ENCODE data around the gene ITGA4. TPM values are rescaled to one million over a fixed set of nuclear protein-coding genes. Genes with fewer than 3 reads are reported as not detected.

The ITGA4 gene
- total RNA-seq, 1 donor from 2014 or later = 174 TPM

DNA sequence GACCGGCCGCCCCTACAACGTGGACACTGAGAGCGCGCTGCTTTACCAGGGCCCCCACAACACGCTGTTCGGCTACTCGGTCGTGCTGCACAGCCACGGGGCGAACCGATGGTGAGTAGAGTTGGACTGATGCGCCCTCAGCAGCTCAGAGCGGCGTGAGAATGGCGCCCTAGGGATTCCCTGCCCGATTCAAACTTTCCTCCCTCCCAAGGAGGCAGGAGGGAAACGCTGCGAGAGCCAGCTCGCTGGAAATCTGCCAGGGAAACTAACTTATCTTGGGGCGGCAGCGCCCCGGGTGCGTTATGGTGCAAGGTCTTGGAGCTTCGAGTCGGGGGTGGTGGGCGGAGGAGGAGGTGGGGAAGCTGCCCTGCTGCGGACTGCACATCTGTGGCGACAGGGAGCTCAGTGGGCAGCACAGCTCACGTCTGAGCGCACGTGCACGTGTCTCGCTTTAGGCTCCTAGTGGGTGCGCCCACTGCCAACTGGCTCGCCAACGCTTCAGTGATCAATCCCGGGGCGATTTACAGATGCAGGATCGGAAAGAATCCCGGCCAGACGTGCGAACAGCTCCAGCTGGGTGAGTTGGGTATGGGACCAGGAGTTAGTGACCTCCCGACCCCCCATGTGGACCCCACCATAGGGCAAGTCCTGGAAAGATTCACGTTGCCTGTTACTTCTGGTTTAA, 697 bp downstream of the ITGA4 start:
- intact Hi-C loops (cut with micrococcal nuclease) = loop anchor here (1.0 to 5.0 kb wide), 8 partner anchors 8 to 477 kb away; partner anchors contain the start of genes ITPRID2 and UBE2E3

DNA sequence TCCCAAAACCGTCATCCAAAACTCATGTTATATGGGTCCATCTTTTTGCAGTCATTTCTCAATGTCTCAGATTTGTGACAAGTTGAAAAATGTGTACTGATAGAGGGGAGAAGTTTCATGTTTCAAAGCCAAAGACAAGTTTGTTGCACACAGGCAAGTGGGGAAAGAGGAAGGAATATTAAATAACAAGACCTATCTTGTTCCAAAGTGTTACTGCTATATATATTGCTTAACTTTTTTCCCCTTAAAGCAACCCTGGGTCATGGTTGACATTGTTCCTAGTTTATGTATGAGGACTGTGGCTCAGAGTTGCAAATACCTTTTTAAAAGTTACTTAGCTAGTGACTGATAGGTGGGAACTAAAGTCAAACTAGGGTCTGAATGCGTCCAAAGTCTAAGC, 1.7 kb downstream of the ITGA4 start:
- intact Hi-C loops (cut with micrococcal nuclease) = loop anchor here (1.0 to 5.0 kb wide), 3 partner anchors 7 to 433 kb away; partner anchors contain the start of gene ITPRID2

DNA sequence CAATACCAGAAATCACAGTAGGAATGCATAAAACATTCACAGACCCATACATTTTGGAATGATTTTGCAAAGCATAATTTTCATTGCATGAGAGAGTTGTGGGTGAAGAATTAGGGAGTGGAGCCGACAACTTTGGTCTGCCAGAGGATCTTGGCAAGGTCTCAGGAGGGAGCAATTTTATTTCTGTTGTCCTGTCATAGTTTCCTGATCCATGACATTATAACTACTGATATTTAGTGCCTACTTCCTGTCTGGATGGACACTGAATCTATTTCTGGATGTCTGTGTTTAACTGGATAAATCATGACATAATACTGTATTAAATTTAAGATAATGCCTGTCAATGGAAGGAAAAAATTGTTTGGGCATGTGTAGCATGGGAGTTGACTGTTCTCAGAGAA, 2.4 kb downstream of the ITGA4 start:
- intact Hi-C loops (cut with micrococcal nuclease) = loop anchor here (2.0 to 5.0 kb wide), 2 partner anchors 255 to 433 kb away; partner anchors contain the start of gene ITPRID2

DNA sequence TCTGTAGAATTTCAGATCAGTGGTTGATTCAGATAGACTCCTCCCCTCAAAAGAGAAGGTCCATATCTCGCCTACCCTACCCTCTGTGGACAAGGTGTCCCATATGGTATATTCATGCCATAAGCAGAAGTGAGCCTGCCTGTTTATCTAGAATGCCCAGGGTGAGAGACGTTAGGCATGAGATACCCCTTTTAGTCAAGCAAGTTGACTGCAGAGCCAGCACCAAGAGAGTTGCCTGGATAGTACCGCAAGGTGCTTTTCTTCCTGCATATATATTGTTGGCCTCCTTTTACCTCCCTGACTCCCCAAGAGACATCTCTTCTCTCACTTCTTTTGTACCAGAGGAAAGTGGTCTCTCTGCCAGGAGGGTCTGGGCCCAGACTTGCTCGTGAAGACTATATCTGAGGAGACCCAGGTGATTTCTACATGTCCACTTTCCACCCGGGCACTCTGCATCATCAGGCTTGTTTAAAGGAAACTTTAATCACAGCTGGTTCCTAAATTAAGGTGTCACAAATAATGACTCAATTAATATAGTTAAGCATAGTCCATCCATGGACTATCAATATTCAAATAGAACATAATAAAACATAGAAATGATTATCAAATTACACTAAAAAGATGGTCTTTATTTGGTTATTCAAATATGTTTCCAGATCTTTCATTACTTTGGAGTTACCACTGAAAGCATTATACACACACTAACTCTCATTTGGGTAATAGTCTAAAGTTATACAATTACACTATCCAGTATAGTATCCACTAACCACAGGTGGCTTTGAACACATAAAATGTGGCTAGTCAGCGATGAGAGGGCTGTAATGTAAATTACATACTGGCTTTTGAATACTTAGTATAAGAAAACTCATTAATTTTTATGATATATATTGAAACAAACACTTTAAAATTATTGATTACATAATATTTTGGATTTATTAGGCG, 4.1 kb downstream of the ITGA4 start:
- intact Hi-C loops (cut with micrococcal nuclease) = no loop called here

DNA sequence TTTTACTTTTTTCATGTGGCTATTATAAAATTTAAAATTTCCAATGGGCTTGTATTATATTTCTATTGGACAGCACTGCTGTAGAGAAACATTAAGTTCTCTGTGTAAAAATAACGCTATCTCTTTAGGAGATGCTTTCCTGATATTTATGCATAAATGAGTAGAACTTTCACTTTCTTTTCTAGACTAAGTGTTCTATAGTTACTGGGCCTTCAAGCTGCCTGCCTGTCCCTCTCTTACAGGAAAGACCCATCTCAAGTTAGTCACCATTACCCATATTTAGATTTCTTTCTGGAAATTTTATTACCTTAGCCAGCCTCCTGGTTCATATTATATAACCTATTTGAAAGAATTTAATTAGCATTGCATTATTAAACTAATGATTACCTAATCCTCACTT, 4.8 kb downstream of the ITGA4 start:
- intact Hi-C loops (cut with micrococcal nuclease) = loop anchor here (1.0 kb wide), 1 partner anchor 158 kb away; no protein-coding TSS in a partner anchor

DNA sequence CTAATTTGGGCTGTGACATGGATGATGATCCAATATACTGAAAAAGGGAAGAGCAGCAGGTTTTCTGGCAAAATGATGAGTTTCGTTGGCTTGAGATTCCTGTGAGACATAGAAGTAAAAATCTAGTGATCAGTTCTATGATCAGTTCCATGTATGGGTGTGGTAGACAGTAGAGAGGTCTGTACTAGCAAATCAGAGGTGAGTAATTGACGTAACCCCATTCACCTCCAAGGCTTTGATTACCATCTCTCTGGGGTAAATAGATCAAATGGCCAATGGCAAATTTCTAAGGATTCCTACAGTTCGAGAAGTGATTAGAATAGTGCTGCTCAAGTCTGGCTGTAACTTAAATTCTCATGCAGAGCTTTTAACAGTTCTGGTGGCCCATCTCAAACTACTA, 6.4 kb downstream of the ITGA4 start:
- intact Hi-C loops (cut with micrococcal nuclease) = no loop called here

DNA sequence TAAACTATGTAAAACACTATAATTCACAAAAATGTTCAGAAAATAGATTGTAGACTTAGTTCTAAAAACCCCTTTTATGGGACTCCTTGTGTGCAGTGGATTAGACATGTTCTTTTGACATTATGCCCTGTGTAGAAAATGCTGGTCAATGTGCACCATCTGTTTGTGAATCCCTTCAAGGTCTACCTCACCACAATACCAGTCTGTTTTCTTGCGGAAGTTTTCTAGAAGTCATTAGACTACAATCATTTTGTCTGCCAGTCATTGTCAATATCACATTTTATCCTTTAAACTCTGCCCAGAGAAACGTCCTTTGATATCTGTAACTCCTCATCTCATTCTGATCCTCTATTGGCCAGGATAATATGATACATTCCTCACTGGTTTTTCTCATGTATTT, 7.8 kb downstream of the ITGA4 start:
- intact Hi-C loops (cut with micrococcal nuclease) = loop anchor here (5.0 kb wide), 2 partner anchors 228 to 1343 kb away; no protein-coding TSS in a partner anchor

DNA sequence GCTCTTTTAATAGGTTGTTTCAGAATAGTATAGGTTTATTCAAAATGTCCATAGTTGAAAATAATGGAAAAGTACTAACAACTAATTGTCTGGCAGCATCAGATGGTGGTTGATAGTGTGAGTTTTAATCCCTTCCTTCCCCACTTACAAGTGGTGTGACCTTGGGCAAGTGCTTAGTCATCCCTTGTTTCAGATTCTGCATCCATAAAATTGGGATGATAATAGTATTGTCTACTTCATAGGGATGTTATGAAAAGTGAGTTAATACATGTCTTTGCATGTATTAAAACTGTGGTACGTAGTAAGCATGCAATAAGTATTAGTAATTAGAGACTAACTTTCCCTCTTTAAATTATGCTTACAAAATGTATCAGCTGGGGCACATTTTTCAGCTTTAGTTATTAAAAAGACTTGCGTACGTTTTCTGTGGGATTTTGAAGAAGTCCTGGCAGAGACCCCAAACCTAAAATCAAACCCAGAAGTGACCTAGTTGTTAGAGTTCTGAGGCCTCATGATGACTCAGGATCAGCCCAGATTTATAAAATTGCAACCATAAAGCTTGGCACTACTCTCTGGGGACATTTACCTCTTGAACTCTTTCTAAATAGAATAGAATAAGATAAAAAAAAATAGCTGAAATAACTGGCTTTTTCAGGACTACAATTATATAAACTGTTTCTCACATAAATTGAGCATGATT, 8.6 kb downstream of the ITGA4 start:
- intact Hi-C loops (cut with micrococcal nuclease) = loop anchor here (1.0 to 5.0 kb wide), 8 partner anchors 8 to 1344 kb away; no protein-coding TSS in a partner anchor

DNA sequence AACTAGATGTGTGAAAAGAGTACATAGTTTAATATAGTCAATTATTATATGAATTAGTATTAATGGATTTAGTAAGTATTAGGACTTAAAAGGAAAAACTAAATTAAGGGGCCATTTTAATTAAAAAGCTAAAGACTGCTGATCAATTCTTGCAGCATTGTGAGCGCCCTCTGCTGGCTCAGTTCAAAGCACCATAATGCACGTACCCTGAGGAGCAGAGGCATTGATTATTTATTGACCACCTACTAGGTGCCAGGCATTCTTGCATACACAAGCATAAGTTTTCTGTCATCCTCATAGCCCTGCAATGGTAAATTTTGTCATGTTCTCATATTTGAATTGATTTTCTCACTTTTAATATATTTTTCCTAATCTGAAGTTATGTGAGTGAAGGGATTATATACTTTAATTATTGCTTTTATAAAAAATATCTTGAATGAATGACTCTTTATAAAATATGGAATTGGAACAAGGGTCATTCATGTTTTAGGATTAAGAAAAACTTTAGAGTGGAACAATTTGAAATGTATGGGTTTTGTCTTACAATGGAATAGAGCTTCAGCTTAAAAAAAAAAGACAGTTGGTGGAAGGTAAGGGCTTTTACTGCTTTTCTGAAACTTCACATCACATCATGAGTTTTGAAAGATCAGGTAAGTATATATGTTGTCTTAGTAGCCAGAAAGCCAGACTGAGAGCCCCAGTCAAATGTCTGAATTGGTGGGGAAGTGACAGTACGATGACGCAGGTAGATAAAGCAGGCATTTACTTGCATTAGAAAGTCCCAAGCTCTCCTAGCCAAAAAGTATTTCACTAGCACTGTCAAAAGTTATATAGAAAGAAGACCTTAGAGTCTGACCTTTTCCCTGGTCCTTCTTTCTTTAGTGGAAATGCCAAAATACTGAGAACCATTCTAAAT, 9.7 kb downstream of the ITGA4 start:
- intact Hi-C loops (cut with micrococcal nuclease) = loop anchor here (1.0 to 5.0 kb wide), 8 partner anchors 9 to 1345 kb away; no protein-coding TSS in a partner anchor

DNA sequence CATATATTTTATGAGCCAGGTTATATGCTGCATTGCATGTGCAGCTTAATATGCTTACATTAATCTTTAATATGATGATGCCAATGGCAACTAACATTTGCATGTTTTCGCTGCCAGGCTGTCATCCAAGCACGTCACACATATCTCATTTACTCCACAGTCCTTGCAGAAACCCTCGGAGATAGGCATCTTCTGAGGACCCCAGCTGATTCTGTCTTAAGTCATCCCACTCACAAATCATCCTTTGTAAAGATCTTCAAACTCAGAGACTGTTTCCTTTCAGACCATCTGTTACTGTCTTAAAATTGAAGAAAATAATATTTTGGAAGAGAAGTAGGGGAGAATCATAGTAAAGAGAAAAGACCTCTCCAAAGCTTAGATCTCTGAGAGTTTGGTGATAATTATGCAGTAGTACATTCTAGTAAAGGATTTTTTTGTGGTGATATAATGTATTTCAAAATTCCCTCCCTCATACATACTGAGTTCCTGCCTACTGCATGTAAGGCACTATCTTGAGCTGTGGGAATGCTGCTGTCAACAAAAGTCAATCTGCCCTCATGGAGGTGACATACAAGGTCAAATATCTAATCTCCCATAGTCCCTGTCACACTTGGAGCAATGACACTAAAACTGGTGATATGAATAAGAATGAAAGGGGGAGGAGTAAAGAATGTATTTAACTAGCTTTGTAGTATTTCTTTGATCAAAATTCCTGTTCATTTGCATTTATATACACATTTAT, 11.0 kb downstream of the ITGA4 start:
- intact Hi-C loops (cut with micrococcal nuclease) = loop anchor here (5.0 kb wide), 2 partner anchors 231 to 1346 kb away; no protein-coding TSS in a partner anchor

DNA sequence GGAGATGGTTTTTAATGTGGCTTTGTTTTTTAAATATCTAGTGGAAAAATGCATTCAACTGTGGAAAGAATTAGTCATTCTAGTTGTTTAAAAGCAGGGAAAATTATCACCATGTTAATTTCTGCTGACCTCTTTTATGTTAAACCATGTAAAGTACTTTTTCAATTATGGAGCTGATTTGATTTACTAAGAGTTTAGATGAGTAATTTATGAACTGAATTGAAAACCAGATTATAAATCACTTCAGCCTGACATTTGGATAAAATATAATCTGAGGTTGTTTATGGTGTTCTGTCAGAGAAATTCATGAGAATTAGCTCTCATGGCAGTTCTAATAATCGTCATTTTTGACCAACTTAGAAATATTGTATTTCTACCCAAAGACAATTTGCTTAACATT, 11.6 kb downstream of the ITGA4 start:
- intact Hi-C loops (cut with micrococcal nuclease) = loop anchor here (5.0 kb wide), 2 partner anchors 232 to 1347 kb away; no protein-coding TSS in a partner anchor

DNA sequence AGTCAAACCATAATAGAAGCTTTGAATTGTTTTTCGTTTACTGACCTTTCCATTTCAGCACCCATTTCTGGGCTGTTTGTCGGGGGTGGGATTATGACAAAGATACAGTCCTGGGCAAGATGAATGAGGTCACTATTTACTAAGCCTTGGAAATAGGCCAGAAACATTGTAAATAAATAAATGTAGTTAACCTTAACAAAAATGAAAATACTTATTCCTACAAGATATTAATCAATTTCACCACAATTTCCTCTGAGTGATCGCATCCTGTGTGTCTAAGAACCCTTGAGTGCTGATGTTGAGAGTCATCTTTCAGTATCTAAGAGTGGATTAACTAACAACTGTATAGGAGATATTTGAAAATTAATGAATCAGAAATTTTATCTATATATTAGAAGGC, 14.0 kb downstream of the ITGA4 start:
- intact Hi-C loops (cut with micrococcal nuclease) = no loop called here

DNA sequence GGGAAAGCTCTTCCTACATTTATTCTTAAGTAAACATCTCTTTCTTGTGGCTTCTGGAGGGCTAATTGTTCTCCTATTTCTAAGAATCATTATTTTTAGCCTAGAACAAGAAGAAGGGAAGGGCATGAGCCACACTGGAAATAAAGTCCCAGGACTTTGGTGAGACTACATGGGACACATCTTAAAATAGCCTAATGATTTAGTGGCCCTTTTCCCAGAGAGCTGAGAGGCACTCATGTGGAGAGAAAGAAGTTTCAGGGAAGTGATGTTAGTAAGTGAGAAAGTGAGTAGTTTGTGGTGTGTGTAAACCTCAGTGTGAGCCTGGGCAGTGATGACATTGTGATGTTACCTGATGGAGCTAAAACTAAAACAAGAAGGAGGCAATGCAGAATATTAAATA, 14.6 kb downstream of the ITGA4 start:
- intact Hi-C loops (cut with micrococcal nuclease) = no loop called here

DNA sequence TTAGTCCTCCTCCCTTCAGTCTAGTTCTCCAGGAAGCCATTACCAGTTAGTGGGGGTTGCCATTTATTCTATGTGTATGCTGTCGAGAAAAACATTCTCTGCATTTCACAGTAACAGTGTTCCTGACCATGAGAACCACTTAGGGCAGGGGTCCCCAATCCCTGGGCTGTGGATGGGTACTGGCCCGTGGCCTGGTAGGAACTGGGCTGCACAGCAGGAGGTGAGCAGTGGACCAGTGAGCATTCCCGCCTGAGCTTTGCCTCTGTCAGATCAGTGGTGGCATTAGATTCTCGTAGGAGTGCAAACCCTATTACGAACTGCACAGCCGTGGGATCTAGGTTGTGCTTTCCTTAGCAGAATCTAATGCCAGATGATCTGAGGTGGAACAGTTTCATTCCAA, 15.8 kb downstream of the ITGA4 start:
- intact Hi-C loops (cut with micrococcal nuclease) = no loop called here

DNA sequence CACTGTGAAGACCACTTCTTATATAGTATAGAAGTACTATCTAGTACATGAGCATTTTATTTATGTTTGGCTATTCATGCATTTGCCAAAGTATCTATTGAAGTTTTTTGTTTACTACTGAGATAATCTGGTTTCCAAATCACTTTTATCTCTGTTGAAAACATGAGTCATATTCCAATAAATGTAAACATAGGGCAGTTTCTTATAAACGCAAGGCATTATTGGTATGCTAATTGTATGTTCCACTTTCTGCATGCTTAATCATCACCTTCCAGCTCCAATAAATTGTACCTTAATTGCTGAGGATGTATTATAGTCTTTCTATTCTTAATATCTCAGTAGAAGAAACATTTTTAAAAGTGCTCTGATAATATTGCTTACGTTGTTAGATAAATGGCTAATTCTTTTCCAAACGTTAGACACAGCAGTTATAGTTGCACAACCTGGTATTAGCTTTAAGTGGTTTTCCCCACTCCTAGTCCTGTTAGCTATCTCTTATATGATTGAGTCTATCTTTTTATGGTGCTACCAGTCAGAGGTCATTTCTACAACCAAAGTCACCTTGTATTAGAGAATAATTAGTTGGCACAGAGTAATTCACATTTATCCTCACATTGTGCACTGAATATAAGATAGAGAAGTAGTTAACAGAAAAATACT, 17.2 kb downstream of the ITGA4 start:
- intact Hi-C loops (cut with micrococcal nuclease) = no loop called here

DNA sequence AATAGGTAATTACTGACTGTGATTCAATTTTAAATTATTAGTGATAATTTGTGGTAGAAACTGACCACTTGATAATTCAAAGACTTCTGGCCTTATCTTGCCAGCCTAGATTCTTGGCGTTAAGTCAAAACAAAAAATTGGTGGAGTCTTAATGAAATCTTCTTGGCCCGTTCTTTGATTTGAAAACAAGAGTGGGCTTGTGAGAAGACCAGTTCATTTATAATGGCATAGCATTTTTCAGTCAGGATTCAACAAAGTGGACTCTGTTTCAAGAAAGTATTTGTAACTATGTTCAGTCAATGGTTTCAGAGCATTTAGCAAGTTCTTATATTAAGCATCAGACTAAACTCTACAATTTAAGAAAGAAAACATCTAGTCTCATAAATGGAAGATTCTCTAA, 26.0 kb downstream of the ITGA4 start:
- intact Hi-C loops (cut with micrococcal nuclease) = loop anchor here (5.0 kb wide), 1 partner anchor 44 kb away; no protein-coding TSS in a partner anchor

DNA sequence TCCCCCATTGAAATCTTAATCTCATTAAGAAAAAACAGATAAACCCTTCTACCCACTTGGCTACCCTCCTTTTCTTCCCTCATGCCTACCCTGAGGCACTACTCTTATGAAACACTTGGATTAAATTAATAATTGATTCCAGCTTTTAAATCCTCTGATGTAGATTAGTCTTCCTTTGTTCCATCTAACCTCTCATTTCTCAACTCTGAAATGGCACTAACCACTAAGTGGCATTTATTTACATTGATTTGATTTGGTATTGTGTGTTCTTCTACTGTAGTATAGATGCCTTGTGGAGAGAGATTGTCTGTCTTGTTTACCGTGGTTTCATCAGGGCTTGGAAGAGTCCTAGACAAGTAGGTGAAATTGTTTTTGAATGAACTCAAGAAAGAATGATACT, 26.7 kb downstream of the ITGA4 start:
- intact Hi-C loops (cut with micrococcal nuclease) = loop anchor here (5.0 kb wide), 1 partner anchor 43 kb away; no protein-coding TSS in a partner anchor

DNA sequence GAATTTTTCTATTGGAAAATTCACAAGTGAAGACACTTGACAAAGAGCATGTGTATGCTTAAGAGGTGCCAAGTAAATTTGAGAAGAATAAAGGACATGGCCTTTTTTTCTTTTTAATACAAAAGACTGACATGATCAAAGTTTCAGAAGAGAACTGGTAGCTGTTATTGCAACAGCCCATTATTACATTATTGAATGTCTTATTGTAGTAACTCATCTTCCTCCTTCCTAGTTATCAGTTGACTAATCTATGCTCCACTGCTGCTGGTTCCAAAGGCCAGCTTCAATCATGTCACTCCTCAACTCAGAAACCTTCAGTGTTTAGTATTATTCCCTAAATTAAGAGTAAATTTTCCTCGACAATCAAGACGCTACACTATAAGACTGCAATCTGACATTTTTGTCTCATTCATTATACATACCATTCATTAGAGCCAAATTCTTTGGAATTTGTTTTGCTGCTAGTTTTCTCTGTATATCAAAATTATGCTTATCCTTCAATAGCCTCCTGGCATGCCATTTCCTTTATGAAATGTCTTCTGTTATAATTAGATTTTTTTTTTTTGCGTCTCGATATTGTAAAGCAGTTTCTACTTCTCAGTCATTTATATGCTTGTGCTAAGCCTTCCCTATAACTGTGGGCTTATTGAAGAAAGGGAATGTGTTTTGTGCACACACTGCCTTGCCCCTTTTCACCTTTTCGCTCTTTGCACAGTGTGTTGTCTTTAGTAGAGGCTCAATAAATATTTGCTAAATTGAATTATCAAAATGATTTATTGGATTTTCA, 27.9 kb downstream of the ITGA4 start:
- intact Hi-C loops (cut with micrococcal nuclease) = loop anchor here (5.0 kb wide), 1 partner anchor 42 kb away; no protein-coding TSS in a partner anchor

Measured in T-helper 1 cell treated with Interleukin-12 subunit alpha and Interleukin-12 subunit beta and Interleukin-4 antibody, amounts not matched to agents 30 ng/mL and 1 ng/mL, for 36 hours (primary cell).